IMR-90 (cell line): Measurements from ENCODE around the gene PLPP4. TPM values are rescaled to one million over a fixed set of nuclear protein-coding genes. Genes with fewer than 3 reads are reported as not detected.

ENCODE experiments used
- ATAC-seq: fragments of 200-7000 bp; cut with Tn5 transposase; 2 replicates; pipeline ENCODE4 v1.9.1; 2020; ENCODE audit warnings: low read depth, mild to moderate bottlenecking, moderate library complexity
- BruUV-seq: library from RNA; stranded (reverse); fragments of 400-500 nt; replicated peaks from 2 replicates; lab custom pipeline; 2021; lab: Mats Ljungman, UMichigan
- CTCF ChIA-PET: fragments of 300-600 bp; formaldehyde crosslinking; extraction: SDS; loops from one replicate; lab custom pipeline; 2021; ENCODE audit warnings: antibody characterized with exemption; lab: Yijun Ruan, JAX
- POLR2A ChIA-PET: fragments of 300-600 bp; sonication (Branson Sonifier 250); formaldehyde crosslinking; loops from one replicate; lab custom pipeline; 2022; ENCODE audit warnings: antibody characterized with exemption; ENCODE audit not compliant: unreplicated experiment; lab: Charles Lee
- DNase-seq: peaks from one replicate; pipeline ENCODE4 v3.0.0; 2013
- H2AFZ ChIP-seq: replicated peaks from 2 replicates; pipeline ENCODE3; 2013; ENCODE audit warnings: low read length, mild to moderate bottlenecking; ENCODE audit not compliant: poor library complexity
- H2AK5ac ChIP-seq: 2 replicates; pipeline ENCODE4 v1.6.1; 2013; ENCODE audit warnings: low read depth, low read length, inconsistent platforms
- H2AK9ac ChIP-seq: replicated peaks from 2 replicates; pipeline ENCODE3; 2013; ENCODE audit warnings: mild to moderate bottlenecking, low read depth, low read length, moderate library complexity; ENCODE audit not compliant: poor library complexity
- H2BK120ac ChIP-seq: 2 replicates; pipeline ENCODE4 v1.6.1; 2013; ENCODE audit warnings: low read depth, low read length, inconsistent platforms
- H2BK15ac ChIP-seq: 3 replicates; pipeline ENCODE4 v1.6.1; 2013; ENCODE audit warnings: low read depth, low read length, inconsistent platforms
- H2BK20ac ChIP-seq: 2 replicates; pipeline ENCODE4 v1.6.1; 2013; ENCODE audit warnings: low read depth, mild to moderate bottlenecking, inconsistent platforms, low read length, moderate library complexity
- H2BK5ac ChIP-seq: 2 replicates; pipeline ENCODE4 v1.6.1; 2013; ENCODE audit warnings: mild to moderate bottlenecking, low read depth, low read length, inconsistent platforms; ENCODE audit not compliant: poor library complexity, severe bottlenecking
- H3K14ac ChIP-seq: replicated peaks from 2 replicates; pipeline ENCODE4 v1.6.1; 2013; ENCODE audit warnings: low read depth, low read length, inconsistent platforms
- H3K18ac ChIP-seq: 2 replicates; pipeline ENCODE4 v1.6.1; 2013; ENCODE audit warnings: low read depth, low read length, control low read depth
- H3K23ac ChIP-seq: 2 replicates; pipeline ENCODE4 v1.6.1; 2013; ENCODE audit warnings: low read depth, low read length, inconsistent platforms
- H3K27ac ChIP-seq: 2 replicates; pipeline ENCODE4 v1.5.1; 2013; ENCODE audit warnings: mild to moderate bottlenecking, control low read depth, low read length; ENCODE audit not compliant: insufficient read depth
- H3K27me3 ChIP-seq: 2 replicates; pipeline ENCODE4 v1.6.1; 2013; ENCODE audit warnings: low read length; ENCODE audit not compliant: control insufficient read depth, insufficient read depth
- H3K36me3 ChIP-seq: 2 replicates; pipeline ENCODE4 v1.6.1; 2013; ENCODE audit warnings: low read length, mixed read lengths; ENCODE audit not compliant: control insufficient read depth, insufficient read depth
- H3K4ac ChIP-seq: 2 replicates; pipeline ENCODE4 v1.6.1; 2013; ENCODE audit warnings: low read depth, low read length, inconsistent platforms
- H3K4me1 ChIP-seq: 2 replicates; pipeline ENCODE4 v1.6.1; 2013; ENCODE audit warnings: low read length, mixed read lengths; ENCODE audit not compliant: control insufficient read depth, insufficient read depth
- H3K4me2 ChIP-seq: 2 replicates; pipeline ENCODE4 v1.6.1; 2013; ENCODE audit warnings: low read depth, mild to moderate bottlenecking, control low read depth, low read length, moderate library complexity
- H3K4me3 ChIP-seq: 2 replicates; pipeline ENCODE4 v1.5.1; 2013; ENCODE audit warnings: low read depth, mild to moderate bottlenecking, control low read depth, low read length, moderate library complexity; ENCODE audit not compliant: insufficient read depth
- H3K56ac ChIP-seq: 2 replicates; pipeline ENCODE4 v1.6.1; 2013; ENCODE audit warnings: low read length, inconsistent platforms; ENCODE audit not compliant: insufficient read depth; ENCODE audit errors: extremely low read depth
- H3K79me1 ChIP-seq, 2 experiments: 2 replicates each; pipeline ENCODE4 v1.6.1; 2013; ENCODE audit warnings: low read length in 2 of 2, inconsistent platforms in 1 of 2, low read depth in 1 of 2
- H3K9ac ChIP-seq: 2 replicates; pipeline ENCODE4 v1.6.1; 2013; ENCODE audit warnings: low read depth, low read length, control low read depth
- H3K9me1 ChIP-seq: 2 replicates; pipeline ENCODE4 v1.6.1; 2013; ENCODE audit warnings: low read length, inconsistent platforms; ENCODE audit not compliant: insufficient read depth
- H3K9me3 ChIP-seq: 2 replicates; pipeline ENCODE4 v1.6.1; 2013; ENCODE audit warnings: low read length; ENCODE audit not compliant: control insufficient read depth, insufficient read depth
- H4K20me1 ChIP-seq: 2 replicates; pipeline ENCODE4 v1.6.1; 2013; ENCODE audit warnings: low read length, inconsistent platforms; ENCODE audit not compliant: insufficient read depth
- H4K5ac ChIP-seq: 2 replicates; pipeline ENCODE4 v1.6.1; 2013; ENCODE audit warnings: mild to moderate bottlenecking, low read depth, low read length, control low read depth
- H4K8ac ChIP-seq, 2 experiments: 2 replicates each; pipeline ENCODE4 v1.6.1; 2013; ENCODE audit warnings: low read depth in 2 of 2, low read length in 2 of 2, control low read depth in 1 of 2, inconsistent platforms in 1 of 2
- H4K91ac ChIP-seq: 2 replicates; pipeline ENCODE4 v1.6.1; 2013; ENCODE audit warnings: low read depth, low read length, inconsistent platforms; ENCODE audit not compliant: insufficient read depth
- BHLHE40 ChIP-seq: fragments of 150-350 bp; IDR thresholded peaks from 2 replicates; pipeline ENCODE4 v1.6.1; 2016; ENCODE audit warnings: mild to moderate bottlenecking, low read depth, low read length
- CEBPB ChIP-seq: IDR thresholded peaks from 2 replicates; pipeline ENCODE4 v1.6.1; 2012; ENCODE audit warnings: low read depth, low read length, improper control_type of control experiment
- MAFK ChIP-seq: IDR thresholded peaks from 2 replicates; pipeline ENCODE4 v1.6.1; 2012; ENCODE audit warnings: low read depth, low read length, improper control_type of control experiment
- WGBS, 2 experiments: methylation state at CpG; one replicate each; pipeline versions ENCODE4 v1.1.5 to v1.1.7; 2013; ENCODE audit warnings: missing lambda C conversion rate in 2 of 2; ENCODE audit not compliant: insufficient read length in 1 of 2; ENCODE audit errors: extremely low coverage in 2 of 2; 5-methylcytosine and 5-hydroxymethylcytosine counted together
- dilution Hi-C: fragments of 300-500 bp; cut with HindIII; formaldehyde crosslinking; loops from one replicate; pipeline ENCODE4 v1.14.3; 2018; ENCODE audit warnings: low sequenced_read_pairs; ENCODE audit not compliant: unreplicated experiment
- in situ Hi-C: fragments of 300-500 bp; cut with MboI; formaldehyde crosslinking; loops from 3 replicates; pipeline ENCODE4 v1.14.3; 2019; ENCODE audit warnings: low sequenced_read_pairs, inconsistent platforms, mixed read lengths
- intact Hi-C: fragments of 100-400 bp; cut with micrococcal nuclease; formaldehyde crosslinking; loops from 2 replicates; pipeline ENCODE4 v1.10.0; 2022
- polyA plus RNA-seq, 3 experiments: library from polyadenylated mRNA; depleted of rRNA; stranded (reverse); fragments of >200 nt; gene quantifications; 2 replicates each; pipeline ENCODE4 v1.2.3, GENCODE V29; 2012; ENCODE audit warnings: low replicate concordance in 1 of 3
- total RNA-seq: library from RNA; depleted of rRNA; stranded (reverse); fragments of >200 nt; gene quantifications from 2 replicates; pipeline ENCODE4 v1.2.3, GENCODE V29; 2012

PLPP4 gene
- total and polyA plus RNA-seq, 2 of the 4 experiments (the other 2 are of a cell fraction) = 0.18 to 0.60 TPM

GRCh38 chr10:120455004-120455403, 2.0 kb upstream of the PLPP4 start:
- intact Hi-C loops = no loop called here
- no peaks in the 10 kb centered on the region for H3K79me1 ChIP-seq
- no peak for DNase-seq
- no peak overlapping the region for H3K4me2 ChIP-seq
- H2BK5ac ChIP-seq = no peak overlapping the region
- in situ Hi-C loops = no loop called here
- no peak overlapping the region for H3K27ac ChIP-seq
- no peak overlapping the region for H2AFZ ChIP-seq
- no peak overlapping the region for H3K56ac ChIP-seq
- H3K18ac ChIP-seq = no peak overlapping the region
- H4K5ac ChIP-seq = no peak overlapping the region
- no peak overlapping the region for H3K14ac ChIP-seq
- no peak overlapping the region for H2BK20ac ChIP-seq
- no TSS peak for BruUV-seq
- H3K27me3 ChIP-seq = no peaks in the 10 kb centered on the region
- H3K23ac ChIP-seq = no peak overlapping the region
- H4K91ac ChIP-seq = no peak overlapping the region
- H4K20me1 ChIP-seq = no peaks in the 10 kb centered on the region
- TF ChIP-seq MAFK (no peak), BHLHE40 (no peak), CEBPB (no peak)
- H2AK5ac ChIP-seq = no peak overlapping the region
- H3K4me1 ChIP-seq = no peaks in the 10 kb centered on the region
- no peak overlapping the region for H4K8ac ChIP-seq
- WGBS, 2 experiments = 20% methylated on average over 1 of the region's 7 CpGs; no CpG with 5 or more reads in 1 of the 2 experiments
- no peak overlapping the region for H2AK9ac ChIP-seq
- ChIA-PET POLR2A (no interaction called here), CTCF (no interaction called here)
- H3K9me3 ChIP-seq = peaks cover 13% of the 10 kb centered on the region
- H3K4ac ChIP-seq = no peak overlapping the region
- no peaks in the 10 kb centered on the region for H3K36me3 ChIP-seq
- no peak overlapping the region for H3K4me3 ChIP-seq
- H2BK120ac ChIP-seq = no peak overlapping the region
- dilution Hi-C loops = no loop called here
- no peak overlapping the region for H3K9ac ChIP-seq
- no peaks in the 10 kb centered on the region for H3K9me1 ChIP-seq
- H2BK15ac ChIP-seq = no peak overlapping the region
- ATAC-seq = no peak
